ENCODE results near the gene C1orf159.
"Not testable (repeated sequence)": the region's sequence is repeated elsewhere in the genome, so short reads cannot be mapped to it uniquely, and the experiment has no call there.

The C1orf159 gene

GRCh38 chr1:1082776-1083415 is 33.0 kb downstream of the C1orf159 start:
- no peak for DNase-seq

DNA sequence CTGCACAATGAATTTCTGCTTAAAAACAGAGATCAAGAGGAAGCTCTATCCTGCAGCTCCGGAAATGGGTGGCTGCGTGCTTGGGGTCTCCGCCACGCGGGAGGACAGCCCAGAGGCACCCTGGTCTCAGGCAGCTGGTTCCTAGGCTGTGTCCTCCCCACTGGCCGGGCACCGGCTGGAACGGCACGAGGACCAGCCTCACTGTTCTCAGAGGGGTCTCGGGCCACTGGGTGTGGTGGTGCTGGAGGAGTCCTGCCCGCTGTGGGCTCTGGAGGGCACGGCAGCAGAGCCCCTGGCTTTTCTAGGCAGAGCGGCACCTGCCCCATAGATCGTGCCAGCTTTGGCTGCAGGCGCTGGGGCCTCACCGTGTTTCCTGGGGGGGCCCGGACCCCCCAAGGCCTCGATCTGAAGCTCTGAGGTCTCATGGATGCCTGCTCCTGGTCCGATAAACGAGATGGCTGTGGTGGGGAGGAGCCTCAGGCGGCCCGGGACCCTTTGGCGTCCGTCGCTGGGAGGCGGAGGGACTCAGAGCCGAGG is 33.6 kb downstream of the C1orf159 start:
- DNase-seq: no peak

DNA sequence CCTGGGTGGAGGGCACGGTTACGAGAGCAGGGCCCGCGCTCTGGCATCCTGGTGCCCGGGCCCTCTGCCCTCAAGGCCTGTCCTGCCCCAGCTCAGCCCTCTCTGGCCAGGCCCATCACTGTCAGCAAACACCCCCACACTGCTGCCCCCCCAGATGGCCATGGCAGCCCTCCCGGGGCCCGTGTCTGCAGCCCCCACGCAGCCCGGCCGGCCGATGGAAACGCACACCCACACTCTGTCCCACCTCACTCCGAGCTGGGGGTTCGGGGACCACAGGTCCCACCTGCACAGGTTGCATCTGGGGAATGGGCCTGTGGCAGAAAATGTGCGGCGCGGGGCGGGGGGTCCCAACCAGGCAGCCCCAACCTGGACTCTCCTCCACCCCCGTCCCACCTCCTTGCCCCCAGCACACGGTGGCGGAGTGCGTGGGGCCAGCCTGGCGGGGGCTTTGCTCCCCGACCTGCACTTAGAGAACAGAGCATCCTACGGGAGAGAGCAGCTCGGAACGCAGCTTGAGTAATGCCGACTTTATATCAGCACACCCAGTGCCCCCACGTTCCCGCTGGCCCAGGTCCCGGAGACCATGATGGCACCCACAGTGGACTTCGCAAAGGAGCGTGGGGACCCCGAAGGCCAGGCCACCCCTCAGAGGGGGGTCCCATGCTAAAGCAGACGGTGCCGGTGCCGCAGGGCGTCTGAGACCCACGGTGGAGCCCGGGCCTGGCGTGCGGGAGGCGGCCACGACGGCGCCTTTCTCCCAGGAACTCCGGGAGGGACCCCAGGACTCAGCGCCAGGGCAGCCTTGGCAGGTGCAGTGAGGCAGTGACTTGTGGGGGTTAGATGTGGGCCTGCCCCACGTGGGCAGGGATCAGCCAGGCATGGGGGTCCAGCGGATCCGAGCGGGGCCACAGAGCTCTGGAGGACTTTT is 34.3 kb downstream of the C1orf159 start:
- DNase-seq: no peak

DNA sequence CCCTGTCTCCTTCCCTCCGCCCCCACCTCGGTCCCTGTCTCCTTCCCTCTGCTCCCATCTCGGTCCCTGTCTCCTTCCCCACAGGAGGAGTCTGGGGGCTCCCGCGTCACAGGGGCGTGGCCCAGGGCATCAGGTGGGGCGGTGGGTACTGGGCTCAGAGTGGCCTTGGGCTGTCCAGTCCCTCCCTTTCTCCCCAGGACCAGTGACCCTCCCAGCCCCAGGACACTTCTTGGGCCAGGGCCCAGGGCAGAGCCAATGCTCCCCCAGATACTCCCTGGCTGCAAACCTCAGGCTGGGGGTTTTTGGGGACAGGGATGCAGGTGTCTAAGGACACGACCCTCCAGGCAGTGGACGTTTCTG is 35.0 kb downstream of the C1orf159 start:
- no peak for DNase-seq

- DNase-seq: peak in 13 of 56 donors; percentile 10 to 73 (median 25)
Measured at GRCh38 chr1:1080122-1080757, 35.6 kb downstream of the C1orf159 start.

GRCh38 chr1:1079408-1080121 is 36.3 kb downstream of the C1orf159 start:
- DNase-seq: no peak

- not testable (repeated sequence) for DNase-seq
Measured at GRCh38 chr1:1077396-1077795, 38.5 kb downstream of the C1orf159 start.

DNA sequence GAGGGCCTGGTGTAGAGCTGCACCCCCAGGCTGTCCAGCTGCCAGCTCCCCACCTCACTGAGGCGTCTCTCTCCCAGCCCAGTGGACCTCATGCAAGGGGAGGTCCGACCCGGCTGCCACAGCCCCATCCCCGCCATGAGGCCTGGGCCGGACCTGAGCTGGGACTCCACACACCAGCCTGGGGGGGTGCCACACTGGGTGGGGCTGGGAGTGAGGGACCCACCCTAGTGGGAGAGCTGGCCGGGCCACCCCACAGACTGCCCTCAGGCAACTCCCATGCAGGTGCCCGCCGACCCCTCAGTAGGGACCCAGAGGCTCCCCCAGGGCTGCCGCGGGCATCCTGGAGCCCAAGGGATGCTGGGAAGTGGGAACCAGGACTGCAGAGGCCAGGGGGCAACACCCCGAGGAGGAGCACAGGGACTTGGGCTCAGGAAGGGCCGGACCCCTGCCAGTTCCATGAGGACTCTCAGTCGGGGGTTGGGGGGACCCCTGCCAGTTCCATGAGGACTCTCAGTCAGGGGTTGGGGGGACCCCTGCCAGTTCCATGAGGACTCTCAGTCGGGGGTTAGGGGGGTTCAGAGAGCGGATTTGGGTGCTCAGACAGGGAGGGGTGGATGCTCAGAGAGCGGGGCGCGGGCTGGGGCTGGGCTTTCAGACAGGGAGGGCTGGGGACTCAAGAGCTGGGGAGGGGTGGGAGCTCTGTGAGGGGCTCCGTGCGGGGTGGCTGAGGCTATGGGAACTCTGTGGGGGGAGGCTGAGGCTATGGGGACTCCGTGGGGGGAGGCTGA is 40.5 kb downstream of the C1orf159 start:
- no peak for DNase-seq

DNA sequence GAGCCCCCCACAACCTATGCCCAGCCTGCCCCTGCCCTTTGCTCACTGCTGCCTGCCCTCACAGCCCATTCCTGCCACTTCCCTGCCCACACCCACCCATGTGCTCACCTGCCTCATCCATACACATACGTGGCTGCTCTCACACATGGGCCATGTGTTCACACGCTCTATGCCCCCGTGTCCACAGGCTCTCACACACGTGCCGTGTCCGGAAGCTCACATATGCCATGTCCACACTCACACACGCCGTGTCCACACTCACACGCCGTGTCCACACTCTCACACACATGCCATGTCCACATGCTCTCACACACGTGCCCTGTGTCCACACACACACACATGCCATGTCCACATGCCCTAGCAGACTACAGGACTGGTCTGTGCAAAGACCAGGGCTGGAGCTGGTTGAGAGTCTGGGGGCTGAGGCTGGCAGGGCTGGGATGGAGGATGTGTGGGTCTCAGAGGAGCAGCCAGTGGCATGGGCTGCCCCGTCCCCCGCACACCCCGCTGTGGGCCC is 41.2 kb downstream of the C1orf159 start:
- no peak for DNase-seq

DNA sequence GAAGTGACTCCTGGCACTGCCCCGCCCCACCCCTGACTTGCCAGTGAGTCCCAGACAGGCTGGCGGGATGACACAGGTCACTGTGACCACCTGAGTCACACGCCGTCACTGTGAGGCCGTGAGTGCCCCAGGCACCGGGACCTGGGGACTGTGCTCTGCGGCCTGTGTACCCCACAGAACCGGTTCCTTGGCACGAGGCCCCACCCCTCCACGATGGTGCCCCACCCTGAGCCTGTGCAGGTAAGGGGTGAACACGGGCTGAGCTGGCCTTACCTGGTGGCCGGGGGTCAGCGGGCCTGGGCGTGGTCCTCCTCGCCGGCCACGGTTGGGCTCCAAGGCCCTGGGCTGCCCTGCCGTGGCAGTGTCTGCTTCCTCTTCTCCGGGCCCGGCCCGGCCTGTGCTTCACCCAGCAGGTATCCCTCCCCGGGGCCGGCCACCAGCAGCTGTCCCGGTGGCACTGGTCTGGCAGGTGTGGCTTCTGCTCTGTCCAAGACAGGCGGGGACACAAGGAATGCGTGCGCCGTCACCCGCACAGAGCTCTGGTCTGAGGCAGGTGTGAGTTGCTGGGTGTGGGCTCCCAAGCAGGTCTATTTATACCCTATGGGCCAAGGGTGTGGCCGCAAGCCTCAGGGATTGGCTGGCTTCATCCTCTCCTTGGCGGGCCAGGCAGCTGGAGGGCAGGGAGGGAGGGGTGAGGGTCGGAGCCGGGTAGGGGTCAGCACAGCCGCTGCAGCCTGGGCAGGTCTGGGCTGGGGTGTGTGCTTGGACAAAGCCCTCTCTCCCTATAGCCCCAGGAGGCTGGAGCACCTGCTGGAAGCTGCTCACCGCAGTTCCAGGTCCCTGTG is 41.9 kb downstream of the C1orf159 start, which contains the start of gene RNF223:
TSS of gene RNF223 (minus strand) at position 564 of the 845 bp plus-strand sequence. CDS start 1,740 bp downstream, outside the sequence.
- DNase-seq: no peak

DNA sequence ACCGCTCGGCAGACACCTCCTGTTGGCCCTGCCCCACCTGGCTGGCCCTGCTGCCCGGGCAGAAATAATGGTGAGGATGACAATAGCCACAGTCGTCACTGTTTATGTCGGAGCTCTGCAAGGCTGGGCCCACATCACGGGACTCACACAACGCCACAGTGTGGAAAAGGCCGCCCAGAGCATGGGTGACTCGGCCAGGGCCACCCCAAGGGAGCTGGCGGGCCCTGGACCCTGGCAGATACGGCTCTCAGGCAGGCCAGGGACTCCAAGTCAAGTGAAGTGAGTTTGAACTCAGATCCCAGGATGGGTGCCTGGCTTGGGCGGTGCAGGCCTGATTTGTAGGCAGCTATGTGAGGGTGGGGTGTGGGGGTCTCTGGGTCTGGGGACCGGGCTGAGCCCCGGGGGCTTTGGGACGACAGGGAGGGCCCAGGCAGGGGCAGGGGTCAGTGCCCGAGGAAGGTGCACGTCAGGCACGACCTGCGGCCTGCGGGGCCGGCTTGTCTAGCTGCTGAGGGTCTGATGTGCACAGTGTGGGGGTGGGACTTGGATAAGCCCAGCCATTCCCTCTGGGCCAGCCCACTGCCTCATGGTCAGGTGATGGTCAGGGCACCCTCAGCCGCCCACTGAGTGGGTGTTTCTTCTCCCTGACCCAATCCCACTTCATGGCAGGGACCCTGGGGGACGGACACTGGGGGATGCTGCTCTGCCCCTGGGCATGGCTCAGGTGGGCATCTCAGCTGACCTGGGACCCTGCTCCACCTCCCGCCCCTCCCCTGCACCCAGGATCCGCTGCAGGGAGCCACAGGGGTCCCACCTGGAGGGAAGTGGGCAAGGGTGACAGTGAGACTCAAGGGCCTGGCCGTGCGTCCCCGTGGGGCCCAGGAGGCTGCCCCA is 42.8 kb downstream of the C1orf159 start:
- no peak for DNase-seq

- no peak for DNase-seq
Measured at GRCh38 chr1:1072299-1072848, 43.5 kb downstream of the C1orf159 start.

GRCh38 chr1:1071486-1072298 is 44.2 kb downstream of the C1orf159 start:
- no peak for DNase-seq

DNA sequence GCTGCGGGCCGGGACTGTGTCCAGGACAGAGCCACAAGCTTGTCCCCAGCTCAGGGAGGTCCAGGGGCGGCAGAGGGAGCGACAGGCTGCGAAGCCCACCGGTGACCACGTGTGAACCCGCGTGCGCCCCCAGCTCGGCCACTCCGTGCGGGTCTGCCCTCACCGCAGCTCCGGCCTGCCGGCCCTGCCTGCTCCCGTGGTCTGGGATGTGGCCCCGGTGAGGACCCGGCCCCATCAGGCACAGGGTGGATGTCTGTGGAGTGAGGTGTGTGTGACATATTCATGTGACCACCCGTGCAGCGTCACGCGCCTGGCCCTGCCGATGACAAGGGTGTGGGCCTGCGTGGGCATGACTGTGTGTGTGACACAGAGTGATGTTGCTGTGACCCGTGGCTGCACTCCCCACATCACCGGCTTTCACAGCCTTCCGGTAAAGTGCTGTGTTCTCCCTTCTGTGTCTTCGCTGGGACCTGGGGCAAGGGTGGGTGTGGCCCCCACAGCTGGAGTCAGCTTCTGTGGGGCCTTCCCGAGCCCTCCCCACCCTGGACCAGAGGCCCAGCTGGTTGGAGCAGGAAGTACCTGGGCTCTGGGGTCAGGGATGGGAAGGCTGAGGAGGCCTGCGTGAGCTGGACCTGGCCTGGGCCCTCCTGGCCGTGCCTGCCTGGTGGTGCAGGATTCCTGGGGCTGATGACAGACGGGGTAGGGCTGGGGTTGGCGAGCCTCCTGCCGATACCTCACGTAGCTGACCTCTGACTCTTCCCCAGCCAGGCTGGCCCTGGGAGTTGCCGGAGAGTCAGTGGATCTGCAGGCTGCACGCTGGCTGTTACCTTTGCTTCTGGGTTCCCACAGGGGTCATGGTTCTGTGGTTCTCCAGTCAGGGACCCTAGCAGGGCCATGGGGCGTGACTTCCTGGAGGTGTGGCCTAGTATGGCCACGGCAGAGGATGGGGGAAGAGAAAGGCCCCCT is 45.9 kb downstream of the C1orf159 start:
- no peak for DNase-seq

GRCh38 chr1:1069056-1069710 is 46.7 kb downstream of the C1orf159 start:
- DNase-seq: peak in 40 of 56 donors; percentile 8 to 77 (median 42)

All from amygdala (tissue), 56 donors.